Tibial artery (tissue), 4 donors: Measurements from ENCODE around the gene ZNHIT1.

Experiments used
- DNase-seq, 2 donors: peaks; one replicate each; pipeline ENCODE4 v3.0.0-alpha.2; 2019
- H3K27ac ChIP-seq, 2 donors: fragments of 200-600 bp; sonication (generic) in 1 of 2; 1 replicate in 1 of 2; 2 replicates in 1 of 2; pipeline ENCODE4 v1.5.1; 2018 to 2019; ENCODE audit warnings: mild to moderate bottlenecking in 1 of 2
- H3K27me3 ChIP-seq, 2 donors: fragments of 200-600 bp; sonication (generic) in 1 of 2; one replicate each; pipeline versions ENCODE4 v1.5.1 to v1.6.0; 2016 to 2019
- H3K36me3 ChIP-seq, 3 donors: fragments of 200-600 bp; sonication (generic) in 2 of 3; one replicate each; pipeline ENCODE4 v1.5.1; 2016 to 2019; ENCODE audit warnings: mild to moderate bottlenecking in 2 of 3
- H3K4me1 ChIP-seq, 4 donors: fragments of 200-600 bp; sonication (generic) in 2 of 4; 1 replicate in 3 of 4; 2 replicates in 1 of 4; pipeline ENCODE4 v1.5.1; 2016 to 2019
- H3K4me3 ChIP-seq, 2 donors: fragments of 200-600 bp; sonication (generic) in 1 of 2; 1 replicate in 1 of 2; 2 replicates in 1 of 2; pipeline ENCODE4 v1.5.1; 2018 to 2019; ENCODE audit warnings: mild to moderate bottlenecking in 2 of 2
- H3K9me3 ChIP-seq, 3 donors: fragments of 200-600 bp; sonication (generic) in 1 of 3; one replicate each; pipeline ENCODE4 v1.5.1; 2016 to 2019
- CTCF ChIP-seq, 2 experiments: fragments of 200-600 bp in 1 of 2; fragments of 450-650 bp in 1 of 2; IDR thresholded peaks; one replicate each; pipeline ENCODE4 v1.5.1; 2017 to 2019; ENCODE audit warnings: antibody characterized with exemption in 2 of 2, mild to moderate bottlenecking in 1 of 2, moderate library complexity in 1 of 2
- intact Hi-C: fragments of 100-400 bp; cut with DNase I; formaldehyde crosslinking; loops from one replicate; pipeline ENCODE4 v1.15.0; 2023; ENCODE audit warnings: low total_unique reads

The ZNHIT1 gene

GRCh38 chr7:101180130-101180755, 37.7 kb upstream of the ZNHIT1 start, which contains the start of gene NAT16:
Gene NAT16, minus strand, starts transcription at chr7:101180293. Its CDS starts 5,486 bp downstream, at chr7:101174807.
- TF ChIP-seq CTCF (IDR thresholded peaks at IDR 0.05), result no peak
- H3K4me3 ChIP-seq, result no peak within 1 kb of the TSS
- H3K27ac ChIP-seq, result no peak within 1 kb of the TSS
- no peak for DNase-seq
- peaks cover 0 to 16% (median 14%) of the 10 kb centered on the region in 4 donors for H3K4me1 ChIP-seq
- no peaks in the 10 kb centered on the region for H3K36me3 ChIP-seq
- intact Hi-C loops, result no loop called here
- H3K9me3 ChIP-seq, result no peaks in the 10 kb centered on the region
- H3K27me3 ChIP-seq, result peaks cover 0 to 87% of the 10 kb centered on the region in 2 donors

- intact Hi-C loops, result no loop called here
- peaks cover 0 to 45% of the 10 kb centered on the region in 2 donors for H3K27me3 ChIP-seq
- TF ChIP-seq CTCF (IDR thresholded peaks at IDR 0.05), result no peak
- H3K4me3 ChIP-seq, result no peak overlapping the region
- no peak for DNase-seq
- H3K36me3 ChIP-seq, result no peaks in the 10 kb centered on the region
- H3K27ac ChIP-seq, result no peak overlapping the region
- no peaks in the 10 kb centered on the region for H3K4me1 ChIP-seq
- H3K9me3 ChIP-seq, result no peaks in the 10 kb centered on the region
Measured at GRCh38 chr7:101185258-101185839, 32.6 kb upstream of the ZNHIT1 start.

GRCh38 chr7:101186194-101186593, 31.8 kb upstream of the ZNHIT1 start:
- H3K36me3 ChIP-seq, result no peaks in the 10 kb centered on the region
- no peak overlapping the region for H3K27ac ChIP-seq
- no peak for DNase-seq
- H3K27me3 ChIP-seq, result peaks cover 0 to 36% of the 10 kb centered on the region in 2 donors
- intact Hi-C loops, result no loop called here
- no peaks in the 10 kb centered on the region for H3K4me1 ChIP-seq
- TF ChIP-seq CTCF (IDR thresholded peaks at IDR 0.05), result no peak
- no peaks in the 10 kb centered on the region for H3K9me3 ChIP-seq
- no peak overlapping the region for H3K4me3 ChIP-seq

GRCh38 chr7:101186844-101187428, 31.0 kb upstream of the ZNHIT1 start:
- intact Hi-C loops, result no loop called here
- Histone ChIP-seq H3K36me3 (no peaks in the 10 kb centered on the region), H3K4me3 (no peak overlapping the region), H3K27ac (no peak overlapping the region), H3K4me1 (no peaks in the 10 kb centered on the region), H3K9me3 (no peaks in the 10 kb centered on the region), H3K27me3 (peaks cover 0 to 30% of the 10 kb centered on the region in 2 donors)
- DNase-seq, result no peak
- TF ChIP-seq CTCF (IDR thresholded peaks at IDR 0.05), result no peak

GRCh38 chr7:101189109-101189508, 28.9 kb upstream of the ZNHIT1 start:
- DNase-seq, result no peak
- no peak overlapping the region for H3K4me3 ChIP-seq
- no peaks in the 10 kb centered on the region for H3K9me3 ChIP-seq
- intact Hi-C loops, result no loop called here
- no peaks in the 10 kb centered on the region for H3K36me3 ChIP-seq
- H3K4me1 ChIP-seq, result no peaks in the 10 kb centered on the region
- H3K27ac ChIP-seq, result no peak overlapping the region
- no peak for TF ChIP-seq CTCF (IDR thresholded peaks at IDR 0.05)
- H3K27me3 ChIP-seq, result peaks cover 0 to 18% of the 10 kb centered on the region in 2 donors
